ENCODE measurements around the gene TENM3.

TENM3 gene

GRCh38 chr4:182729516-182729915, 486.3 kb downstream of the TENM3 start:
- no peak overlapping the region for H3K27ac ChIP-seq (replicated peaks; ENCODE audit: low read length)
- H3K36me3 ChIP-seq (replicated peaks in 1 of 2; ENCODE audit: control insufficient read depth in 2 of 2, insufficient read depth in 2 of 2, low read length in 2 of 2): peaks cover 10 to 60% of the 10 kb centered on the region in 2 donors
- no peak overlapping the region for H2AK5ac ChIP-seq (ENCODE audit: low read depth, low read length)
- H2BK15ac ChIP-seq (ENCODE audit: low read length): no peak overlapping the region
- no peak overlapping the region for H2BK5ac ChIP-seq (ENCODE audit: low read length)
- H4K8ac ChIP-seq (ENCODE audit: low read depth, low read length): no peak overlapping the region
- no peak overlapping the region for H3K14ac ChIP-seq (ENCODE audit: low read length)
- no peak overlapping the region for H4K91ac ChIP-seq (ENCODE audit: low read depth, low read length, poor library complexity)
- no peak overlapping the region for H3K4ac ChIP-seq (ENCODE audit: low read length)
- H3K9me3 ChIP-seq (replicated peaks in 1 of 2; ENCODE audit: control insufficient read depth in 2 of 2, insufficient read depth in 1 of 2, low read depth in 1 of 2, low read length in 2 of 2): peaks cover 0 to 15% of the 10 kb centered on the region in 2 donors
- H3K4me3 ChIP-seq (ENCODE audit: low read length in 2 of 2): no peak overlapping the region
- H2BK12ac ChIP-seq (ENCODE audit: low read length): no peak overlapping the region
- no peak overlapping the region for H3K4me2 ChIP-seq (ENCODE audit: insufficient read depth, low read length, poor library complexity, severe bottlenecking)
- H3K4me1 ChIP-seq (ENCODE audit: control insufficient read depth in 2 of 2, insufficient read depth in 1 of 2, low read depth in 1 of 2, low read length in 2 of 2): peaks cover 0 to 1% of the 10 kb centered on the region in 2 donors
- DNase-seq (ENCODE audit: low spot score): no peak
- H2AFZ ChIP-seq (ENCODE audit: low read length): no peak overlapping the region
- no peaks in the 10 kb centered on the region for H3K79me1 ChIP-seq (ENCODE audit: low read depth, low read length)
- no peak overlapping the region for H3K9ac ChIP-seq (ENCODE audit: low read depth, low read length, poor library complexity)
- no CpG with 5 or more reads among the region's 2 CpGs for WGBS, 2 donors (ENCODE audit: extremely low coverage in 2 of 2, insufficient read length in 2 of 2, insufficient replicate concordance in 1 of 2)
- H3K27me3 ChIP-seq (ENCODE audit: control insufficient read depth in 3 of 3, insufficient read depth in 3 of 3, low read depth in 1 of 3, low read length in 3 of 3): no peaks in the 10 kb centered on the region
- no peak overlapping the region for H3K18ac ChIP-seq (ENCODE audit: low read length)
- H2BK120ac ChIP-seq (ENCODE audit: low read depth, low read length): no peak overlapping the region
- no peak overlapping the region for H3K23ac ChIP-seq (ENCODE audit: low read depth, low read length, poor library complexity)

GRCh38 chr4:182730791-182731190, 487.6 kb downstream of the TENM3 start:
- Histone ChIP-seq H3K18ac (ENCODE audit: low read length) (no peak overlapping the region), H4K8ac (ENCODE audit: low read depth, low read length) (no peak overlapping the region), H3K9ac (ENCODE audit: low read depth, low read length, poor library complexity) (no peak overlapping the region), H3K4ac (ENCODE audit: low read length) (no peak overlapping the region), H4K91ac (ENCODE audit: low read depth, low read length, poor library complexity) (no peak overlapping the region), H2BK5ac (ENCODE audit: low read length) (no peak overlapping the region), H3K4me2 (ENCODE audit: insufficient read depth, low read length, poor library complexity, severe bottlenecking) (no peak overlapping the region), H3K27me3 (ENCODE audit: control insufficient read depth in 3 of 3, insufficient read depth in 3 of 3, low read depth in 1 of 3, low read length in 3 of 3) (no peaks in the 10 kb centered on the region), H3K4me1 (ENCODE audit: control insufficient read depth in 2 of 2, insufficient read depth in 1 of 2, low read depth in 1 of 2, low read length in 2 of 2) (peaks cover 0 to 1% of the 10 kb centered on the region in 2 donors), H3K27ac (replicated peaks; ENCODE audit: low read length) (no peak overlapping the region), H2BK120ac (ENCODE audit: low read depth, low read length) (no peak overlapping the region), H3K14ac (ENCODE audit: low read length) (no peak overlapping the region), H2BK15ac (ENCODE audit: low read length) (no peak overlapping the region), H2BK12ac (ENCODE audit: low read length) (no peak overlapping the region), H3K9me3 (replicated peaks in 1 of 2; ENCODE audit: control insufficient read depth in 2 of 2, insufficient read depth in 1 of 2, low read depth in 1 of 2, low read length in 2 of 2) (peaks cover 0 to 24% of the 10 kb centered on the region in 2 donors), H3K4me3 (ENCODE audit: low read length in 2 of 2) (no peak overlapping the region), H3K36me3 (replicated peaks in 1 of 2; ENCODE audit: control insufficient read depth in 2 of 2, insufficient read depth in 2 of 2, low read length in 2 of 2) (peaks cover 10 to 72% of the 10 kb centered on the region in 2 donors), H2AFZ (ENCODE audit: low read length) (no peak overlapping the region), H3K79me1 (ENCODE audit: low read depth, low read length) (no peaks in the 10 kb centered on the region), H2AK5ac (ENCODE audit: low read depth, low read length) (no peak overlapping the region), H3K23ac (ENCODE audit: low read depth, low read length, poor library complexity) (no peak overlapping the region)
- WGBS, 2 donors (ENCODE audit: extremely low coverage in 2 of 2, insufficient read length in 2 of 2, insufficient replicate concordance in 1 of 2): no CpG with 5 or more reads among the region's 3 CpGs
- DNase-seq (ENCODE audit: low spot score): no peak

GRCh38 chr4:182736207-182736606, 493.0 kb downstream of the TENM3 start:
- no peak overlapping the region for H3K9ac ChIP-seq (ENCODE audit: low read depth, low read length, poor library complexity)
- H3K9me3 ChIP-seq (replicated peaks in 1 of 2; ENCODE audit: control insufficient read depth in 2 of 2, insufficient read depth in 1 of 2, low read depth in 1 of 2, low read length in 2 of 2): peaks cover 0 to 24% of the 10 kb centered on the region in 2 donors
- H3K36me3 ChIP-seq (replicated peaks in 1 of 2; ENCODE audit: control insufficient read depth in 2 of 2, insufficient read depth in 2 of 2, low read length in 2 of 2): peaks cover 9 to 86% of the 10 kb centered on the region in 2 donors
- no peak overlapping the region for H2BK12ac ChIP-seq (ENCODE audit: low read length)
- H4K8ac ChIP-seq (ENCODE audit: low read depth, low read length): no peak overlapping the region
- no peaks in the 10 kb centered on the region for H3K79me1 ChIP-seq (ENCODE audit: low read depth, low read length)
- no peak overlapping the region for H3K27ac ChIP-seq (replicated peaks; ENCODE audit: low read length)
- H2AK5ac ChIP-seq (ENCODE audit: low read depth, low read length): no peak overlapping the region
- DNase-seq (ENCODE audit: low spot score): no peak
- no peak overlapping the region for H3K4ac ChIP-seq (ENCODE audit: low read length)
- no peaks in the 10 kb centered on the region for H3K4me1 ChIP-seq (ENCODE audit: control insufficient read depth in 2 of 2, insufficient read depth in 1 of 2, low read depth in 1 of 2, low read length in 2 of 2)
- no peak overlapping the region for H3K4me3 ChIP-seq (ENCODE audit: low read length in 2 of 2)
- no peak overlapping the region for H2BK120ac ChIP-seq (ENCODE audit: low read depth, low read length)
- H3K14ac ChIP-seq (ENCODE audit: low read length): no peak overlapping the region
- no peak overlapping the region for H3K4me2 ChIP-seq (ENCODE audit: insufficient read depth, low read length, poor library complexity, severe bottlenecking)
- WGBS, 2 donors (ENCODE audit: extremely low coverage in 2 of 2, insufficient read length in 2 of 2, insufficient replicate concordance in 1 of 2): no CpG with 5 or more reads among the region's 2 CpGs
- no peak overlapping the region for H2BK15ac ChIP-seq (ENCODE audit: low read length)
- no peak overlapping the region for H3K18ac ChIP-seq (ENCODE audit: low read length)
- no peak overlapping the region for H2BK5ac ChIP-seq (ENCODE audit: low read length)
- no peak overlapping the region for H2AFZ ChIP-seq (ENCODE audit: low read length)
- no peak overlapping the region for H4K91ac ChIP-seq (ENCODE audit: low read depth, low read length, poor library complexity)
- no peak overlapping the region for H3K23ac ChIP-seq (ENCODE audit: low read depth, low read length, poor library complexity)
- no peaks in the 10 kb centered on the region for H3K27me3 ChIP-seq (ENCODE audit: control insufficient read depth in 3 of 3, insufficient read depth in 3 of 3, low read depth in 1 of 3, low read length in 3 of 3)

GRCh38 chr4:182738283-182739047, 495.3 kb downstream of the TENM3 start:
- H4K91ac ChIP-seq (ENCODE audit: low read depth, low read length, poor library complexity): no peak overlapping the region
- no peak overlapping the region for H3K4me3 ChIP-seq (ENCODE audit: low read length in 2 of 2)
- no peak overlapping the region for H3K14ac ChIP-seq (ENCODE audit: low read length)
- no peak overlapping the region for H3K23ac ChIP-seq (ENCODE audit: low read depth, low read length, poor library complexity)
- no peak overlapping the region for H2BK5ac ChIP-seq (ENCODE audit: low read length)
- no CpG with 5 or more reads among the region's 8 CpGs for WGBS, 2 donors (ENCODE audit: extremely low coverage in 2 of 2, insufficient read length in 2 of 2, insufficient replicate concordance in 1 of 2)
- DNase-seq (ENCODE audit: low spot score): no peak
- no peak overlapping the region for H2AK5ac ChIP-seq (ENCODE audit: low read depth, low read length)
- H3K79me1 ChIP-seq (ENCODE audit: low read depth, low read length): no peaks in the 10 kb centered on the region
- H2BK120ac ChIP-seq (ENCODE audit: low read depth, low read length): no peak overlapping the region
- no peak overlapping the region for H4K8ac ChIP-seq (ENCODE audit: low read depth, low read length)
- H3K27ac ChIP-seq (replicated peaks; ENCODE audit: low read length): no peak overlapping the region
- no peak overlapping the region for H3K18ac ChIP-seq (ENCODE audit: low read length)
- no peak overlapping the region for H3K4me2 ChIP-seq (ENCODE audit: insufficient read depth, low read length, poor library complexity, severe bottlenecking)
- no peaks in the 10 kb centered on the region for H3K27me3 ChIP-seq (ENCODE audit: control insufficient read depth in 3 of 3, insufficient read depth in 3 of 3, low read depth in 1 of 3, low read length in 3 of 3)
- peaks cover 6 to 89% of the 10 kb centered on the region in 2 donors for H3K36me3 ChIP-seq (replicated peaks in 1 of 2; ENCODE audit: control insufficient read depth in 2 of 2, insufficient read depth in 2 of 2, low read length in 2 of 2)
- H2AFZ ChIP-seq (ENCODE audit: low read length): no peak overlapping the region
- peaks cover 0 to 19% of the 10 kb centered on the region in 2 donors for H3K9me3 ChIP-seq (replicated peaks in 1 of 2; ENCODE audit: control insufficient read depth in 2 of 2, insufficient read depth in 1 of 2, low read depth in 1 of 2, low read length in 2 of 2)
- no peak overlapping the region for H3K9ac ChIP-seq (ENCODE audit: low read depth, low read length, poor library complexity)
- no peak overlapping the region for H2BK15ac ChIP-seq (ENCODE audit: low read length)
- H3K4ac ChIP-seq (ENCODE audit: low read length): no peak overlapping the region
- no peak overlapping the region for H2BK12ac ChIP-seq (ENCODE audit: low read length)
- no peaks in the 10 kb centered on the region for H3K4me1 ChIP-seq (ENCODE audit: control insufficient read depth in 2 of 2, insufficient read depth in 1 of 2, low read depth in 1 of 2, low read length in 2 of 2)

Measured in neuronal stem cell (in vitro differentiated cells).